NOMO-1 treated with dmso at 0.1 percent for 144 hours (cell line): ENCODE measurements around the gene ABCB11.

ENCODE experiments used
- DNase-seq: peaks from one replicate; lab custom pipeline; 2025; ENCODE audit not compliant: unreplicated experiment; lab: John Stamatoyannopoulos, UW

Gene ABCB11

DNA sequence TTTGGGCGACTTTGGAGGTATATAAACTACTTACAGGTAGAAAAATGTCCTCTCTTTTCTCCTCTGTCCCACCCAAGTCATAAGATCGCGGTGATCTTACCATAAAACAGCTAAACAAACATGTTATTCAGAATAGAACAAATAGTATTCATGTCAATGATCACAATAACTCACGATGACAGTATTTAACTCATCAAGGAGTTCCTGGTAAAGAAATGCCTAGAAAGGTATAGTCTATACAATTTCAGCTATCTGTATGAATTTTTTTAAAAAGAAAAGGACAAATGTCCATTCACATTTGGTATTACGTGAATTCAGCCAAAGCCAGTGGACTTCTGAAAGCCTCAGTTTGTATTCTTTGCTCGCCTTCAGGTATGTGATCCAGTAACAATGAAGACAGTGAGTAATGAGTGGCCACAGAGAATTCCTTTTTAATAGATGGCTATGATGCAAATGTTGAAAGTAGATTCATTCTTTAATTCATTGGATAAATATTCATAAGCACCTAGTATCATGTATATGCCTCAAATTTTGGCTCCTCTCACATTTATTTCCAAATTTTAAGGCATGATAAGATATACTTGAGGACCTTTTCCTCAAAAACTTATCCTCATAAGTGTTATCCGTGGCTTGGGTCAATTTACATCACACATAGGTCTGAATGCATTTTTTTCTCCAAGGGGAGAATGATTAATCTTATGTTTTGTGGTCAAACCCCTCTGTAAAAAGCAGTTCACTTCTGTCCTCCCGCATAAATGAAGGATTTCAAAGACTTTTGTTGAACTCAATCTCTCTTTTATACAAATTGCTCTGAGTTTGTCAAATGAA, 20.3 kb downstream of the ABCB11 start:
- no peak for DNase-seq

GRCh38 chr2:169009865-169010579, 21.1 kb downstream of the ABCB11 start:
- DNase-seq, result no peak

DNA sequence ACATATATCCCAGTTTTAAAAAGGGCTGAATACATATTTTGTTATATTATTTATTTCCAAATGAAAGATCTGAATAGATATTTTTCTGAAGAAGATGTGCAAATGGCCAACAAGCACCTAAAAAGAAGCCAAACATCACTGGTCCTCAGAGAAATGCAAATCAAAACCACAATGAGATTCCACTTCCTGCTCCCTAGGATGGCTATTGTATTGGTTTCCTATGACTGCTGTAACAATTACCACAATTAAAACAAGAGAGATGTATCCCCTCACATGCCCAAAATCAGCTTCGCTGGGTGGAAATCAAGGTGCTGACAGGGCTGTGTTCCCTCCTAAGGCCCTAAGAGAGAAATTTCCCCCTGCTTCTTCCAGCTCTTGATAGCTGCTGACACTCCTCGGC, 23.2 kb downstream of the ABCB11 start:
- no peak for DNase-seq

GRCh38 chr2:169007356-169007755, 23.8 kb downstream of the ABCB11 start:
- no peak for DNase-seq

GRCh38 chr2:169006665-169007064, 24.5 kb downstream of the ABCB11 start:
- DNase-seq, result no peak

DNA sequence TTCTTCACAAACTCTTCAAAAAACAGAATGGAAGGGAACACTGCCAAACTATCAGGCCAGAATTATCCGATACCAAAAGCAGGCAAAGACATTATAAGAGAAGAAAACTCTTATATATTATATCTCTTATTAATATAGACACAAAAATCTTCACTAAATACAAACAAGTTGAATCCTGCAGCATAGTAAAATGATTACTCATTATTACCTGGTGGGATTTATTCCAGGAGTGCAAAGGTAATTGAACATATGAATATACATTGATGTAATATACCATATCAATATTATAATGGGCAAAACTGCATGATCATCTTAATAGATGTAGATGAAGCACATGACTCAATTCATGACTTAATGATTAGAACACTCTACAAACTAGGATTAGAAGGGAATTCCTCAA, 25.1 kb downstream of the ABCB11 start:
- DNase-seq, result no peak

DNA sequence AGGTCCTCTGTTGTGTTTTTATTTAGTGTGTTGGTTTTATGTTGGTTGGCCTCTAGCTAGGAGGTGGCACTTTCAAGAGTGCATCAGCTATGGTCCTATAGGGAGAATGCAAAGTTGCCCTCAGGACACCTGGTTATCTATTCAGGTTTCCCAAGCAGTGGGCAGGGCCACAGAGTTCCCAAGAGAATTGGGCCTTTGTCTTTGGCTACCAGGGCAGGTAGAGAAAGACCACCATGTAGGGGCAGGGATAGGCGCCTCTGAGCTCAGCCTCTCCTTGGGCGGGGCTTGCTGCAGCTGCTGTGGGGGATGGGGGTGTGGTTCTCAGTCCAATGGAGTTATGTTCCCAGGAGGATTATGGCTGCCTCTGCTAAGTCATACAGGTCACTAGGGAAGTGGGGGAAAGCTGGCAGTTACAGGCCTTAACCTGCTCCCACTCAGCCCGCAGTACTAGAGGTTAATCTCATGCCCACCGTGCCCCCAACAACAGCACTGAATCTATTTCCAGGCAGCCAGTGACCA, 26.0 kb downstream of the ABCB11 start:
- DNase-seq, result no peak

DNA sequence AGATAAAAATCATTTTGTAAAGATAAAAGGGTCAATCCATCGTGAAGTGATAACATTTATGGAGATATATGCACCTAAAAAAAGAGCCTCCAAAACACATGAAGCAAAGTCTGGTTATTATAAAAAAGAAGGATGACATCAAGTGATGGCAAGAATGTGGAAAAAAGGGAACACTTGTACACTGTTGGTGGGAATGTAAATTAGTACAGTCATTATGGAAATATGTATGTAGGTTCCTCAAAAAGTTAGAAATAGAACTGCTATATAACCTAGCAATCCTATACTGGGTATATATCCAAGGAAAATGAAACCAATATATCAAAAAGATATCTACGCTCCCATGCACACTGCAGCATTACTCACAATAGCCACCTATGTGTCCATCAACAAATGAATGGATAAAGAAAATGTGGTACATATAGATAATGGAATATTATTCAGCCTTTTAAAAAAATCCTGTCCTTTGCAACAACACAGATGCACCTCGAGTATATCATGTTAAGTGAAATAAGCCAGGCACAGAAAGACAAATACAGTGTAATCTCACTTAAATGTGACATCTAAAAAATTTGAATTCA, 28.9 kb downstream of the ABCB11 start:
- no peak for DNase-seq

DNA sequence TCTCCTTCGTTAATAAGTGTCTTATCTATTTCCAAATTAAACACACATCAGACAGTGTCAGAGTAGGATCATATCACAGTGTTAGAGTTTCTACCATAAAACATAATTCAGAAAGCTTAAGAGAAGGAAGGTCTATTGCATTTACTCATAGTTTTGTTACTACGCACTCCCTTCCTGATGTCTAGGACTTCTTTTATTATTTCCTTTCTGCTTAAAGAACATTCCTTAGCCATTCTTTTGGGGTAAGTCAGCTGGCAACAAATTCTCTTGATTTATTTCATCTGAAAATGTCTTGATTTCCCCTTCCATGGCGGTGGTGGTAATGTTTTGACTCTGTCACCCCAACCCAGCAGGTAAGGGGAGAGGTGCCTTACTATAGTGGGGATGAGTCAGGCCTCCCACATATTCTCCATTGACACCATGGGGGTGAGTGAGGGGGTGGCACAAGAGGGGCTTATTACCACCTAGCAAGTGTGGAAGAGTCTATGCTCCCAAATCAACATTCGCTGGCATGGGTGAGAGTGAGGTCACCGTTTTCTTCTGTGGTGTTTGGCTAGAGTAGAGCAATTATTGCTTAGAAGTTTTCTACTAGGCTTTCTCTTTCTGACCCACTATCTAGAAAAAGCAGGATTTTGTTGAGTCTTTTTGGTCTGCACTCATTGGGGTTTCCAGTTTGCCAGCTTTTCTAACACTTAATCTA, 29.9 kb downstream of the ABCB11 start:
- no peak for DNase-seq

DNA sequence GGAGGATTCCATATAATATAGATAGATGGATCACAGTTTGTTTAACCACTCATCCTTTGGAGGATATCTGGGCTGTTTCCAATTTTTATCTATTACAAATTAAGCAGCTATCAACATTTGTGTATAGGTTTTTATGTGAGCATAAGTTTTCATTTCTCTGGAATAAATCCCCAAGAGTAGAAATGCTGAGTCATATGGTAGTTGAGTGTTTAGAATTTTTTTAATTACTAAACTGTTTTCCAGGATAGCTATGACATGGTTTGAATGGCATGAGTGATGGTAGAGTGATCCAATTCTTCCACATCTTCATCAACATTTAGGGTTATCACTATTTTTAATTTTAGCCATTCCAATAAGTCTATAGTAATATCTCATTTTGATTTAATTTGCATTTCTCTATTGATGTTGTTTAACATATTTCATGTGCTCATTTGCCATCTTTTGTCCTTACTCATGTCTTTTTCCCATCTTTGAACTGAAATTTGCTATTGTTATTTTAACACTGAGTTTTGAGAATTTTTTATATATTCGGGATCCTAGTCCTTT, 31.4 kb downstream of the ABCB11 start:
- DNase-seq, result no peak

DNA sequence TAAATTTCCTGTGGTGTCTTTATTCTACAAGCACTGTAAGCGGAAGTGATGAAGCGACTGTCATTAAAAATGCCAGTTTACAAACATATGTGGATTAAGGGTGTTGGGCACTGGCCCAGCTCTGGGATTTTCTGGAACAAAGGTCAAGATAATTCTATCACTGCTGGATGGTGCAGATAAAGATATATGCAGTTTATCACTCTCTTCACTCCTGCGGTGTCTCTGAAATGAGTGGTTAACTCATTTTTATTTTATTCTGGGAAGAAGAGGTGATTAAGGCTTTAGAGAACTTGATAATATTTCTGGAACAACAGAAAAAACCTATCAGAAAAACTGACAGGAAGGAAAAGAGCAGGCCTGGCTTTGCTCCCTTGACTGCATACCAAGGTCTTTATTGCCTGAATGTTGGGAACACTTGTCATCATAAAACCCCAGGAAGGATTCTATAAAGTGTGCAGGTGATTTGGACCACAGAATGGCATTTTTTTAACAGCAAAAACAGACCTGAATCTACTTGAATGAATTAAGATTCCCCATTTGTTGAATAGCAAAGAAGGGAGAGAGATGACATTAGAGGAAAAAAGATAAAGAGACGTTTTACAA, 32.4 kb downstream of the ABCB11 start:
- DNase-seq, result no peak

DNA sequence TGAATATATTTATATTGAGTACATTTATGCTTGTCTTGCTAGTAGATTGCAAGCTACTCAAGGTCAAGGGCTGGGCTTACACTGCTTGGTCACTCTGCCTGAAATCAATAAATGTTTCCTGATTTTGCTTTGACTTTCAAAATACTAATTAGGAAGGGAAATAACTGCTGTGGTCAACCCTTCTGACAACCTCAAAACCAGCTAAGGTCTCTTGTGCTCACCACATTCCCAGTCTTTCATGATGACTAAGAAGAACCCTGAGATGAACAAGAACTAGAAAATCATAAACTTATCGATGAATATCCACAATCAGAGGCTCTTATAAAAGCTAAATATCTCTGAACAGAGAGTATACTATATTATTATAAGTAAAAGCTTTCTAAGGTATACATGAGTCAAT, 33.3 kb downstream of the ABCB11 start:
- DNase-seq, result no peak

DNA sequence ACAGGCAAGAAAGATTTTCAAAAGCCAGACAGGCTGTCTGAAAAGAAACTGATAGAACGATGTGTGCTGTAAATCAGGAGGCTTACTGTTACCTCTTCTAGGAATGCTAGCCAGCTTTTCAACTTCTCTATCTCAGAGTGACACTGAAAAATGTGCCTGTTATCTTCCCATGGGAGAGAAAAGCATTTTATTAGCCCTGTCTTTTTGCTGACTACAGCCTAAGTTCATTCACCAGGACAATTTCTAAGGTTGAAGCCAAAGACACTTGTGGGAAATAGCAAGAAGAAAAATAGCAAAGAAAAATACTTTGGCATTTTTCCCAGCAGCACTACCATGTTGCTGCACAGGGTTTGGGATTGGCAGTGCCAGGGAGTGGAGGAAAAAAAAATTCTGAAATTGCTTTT, 34.0 kb downstream of the ABCB11 start:
- no peak for DNase-seq

GRCh38 chr2:168995744-168996143, 35.4 kb downstream of the ABCB11 start:
- no peak for DNase-seq

- DNase-seq, result no peak
Observed at GRCh38 chr2:168993538-168993937, 37.6 kb downstream of the ABCB11 start.

GRCh38 chr2:168992591-168993349, 38.4 kb downstream of the ABCB11 start:
- DNase-seq, result no peak

DNA sequence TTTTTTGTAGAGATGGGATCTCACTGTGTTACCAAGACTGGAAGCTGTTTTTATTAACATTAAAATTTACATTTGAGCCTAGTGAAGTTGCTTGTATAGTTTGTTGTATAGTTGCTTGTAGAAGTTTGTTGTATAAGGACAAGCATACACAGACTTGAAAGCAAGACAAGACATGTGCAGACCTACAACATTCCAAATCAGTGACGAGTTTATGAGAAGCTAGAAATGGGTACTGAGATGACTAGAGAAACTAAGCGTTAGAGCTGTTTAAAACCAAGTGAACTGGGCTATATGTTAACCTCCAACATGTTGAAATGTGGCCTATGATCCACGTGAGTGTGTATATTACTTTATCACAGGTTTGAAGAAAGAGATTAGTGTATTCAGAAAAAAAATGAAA, 39.1 kb downstream of the ABCB11 start:
- no peak for DNase-seq

GRCh38 chr2:168988755-168989154, 42.4 kb downstream of the ABCB11 start:
- no peak for DNase-seq

- DNase-seq, result no peak
Observed at GRCh38 chr2:168986398-168986943, 44.7 kb downstream of the ABCB11 start.

DNA sequence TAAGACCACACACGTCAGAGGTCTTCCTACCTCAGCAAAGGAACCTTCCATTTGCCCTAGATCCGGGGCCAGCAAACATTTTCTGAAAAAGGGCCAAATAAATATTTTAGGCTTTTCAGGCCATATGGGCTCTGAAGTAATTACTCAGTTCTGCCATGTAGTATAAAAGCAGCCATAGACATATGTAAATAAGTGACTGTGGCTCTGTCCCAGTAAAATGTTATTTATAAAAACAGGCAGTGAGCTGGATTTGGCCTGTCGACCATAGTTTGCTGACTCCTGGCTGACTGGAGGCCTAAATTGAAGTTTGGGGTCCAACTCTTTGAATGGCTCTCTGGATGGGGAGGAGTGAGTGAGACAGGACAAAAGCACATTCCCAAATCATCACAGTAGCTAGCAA, 49.5 kb downstream of the ABCB11 start:
- DNase-seq, result no peak
